Stimulated activated CD4-positive, alpha-beta T cell treated with anti-CD3 and anti-CD28 coated beads, TNF-alpha, amount 100 ng/mL, for 24 hours (primary cell): ENCODE data around the gene THADA.
A peak's percentile ranks its signal among the peaks of the same experiment; 100 is the strongest.

Experiments used
- DNase-seq, 3 experiments: peaks; one replicate each; pipeline ENCODE4 v3.0.0-alpha.2; 2020; ENCODE audit warnings: low read depth in 3 of 3

Gene THADA

DNA sequence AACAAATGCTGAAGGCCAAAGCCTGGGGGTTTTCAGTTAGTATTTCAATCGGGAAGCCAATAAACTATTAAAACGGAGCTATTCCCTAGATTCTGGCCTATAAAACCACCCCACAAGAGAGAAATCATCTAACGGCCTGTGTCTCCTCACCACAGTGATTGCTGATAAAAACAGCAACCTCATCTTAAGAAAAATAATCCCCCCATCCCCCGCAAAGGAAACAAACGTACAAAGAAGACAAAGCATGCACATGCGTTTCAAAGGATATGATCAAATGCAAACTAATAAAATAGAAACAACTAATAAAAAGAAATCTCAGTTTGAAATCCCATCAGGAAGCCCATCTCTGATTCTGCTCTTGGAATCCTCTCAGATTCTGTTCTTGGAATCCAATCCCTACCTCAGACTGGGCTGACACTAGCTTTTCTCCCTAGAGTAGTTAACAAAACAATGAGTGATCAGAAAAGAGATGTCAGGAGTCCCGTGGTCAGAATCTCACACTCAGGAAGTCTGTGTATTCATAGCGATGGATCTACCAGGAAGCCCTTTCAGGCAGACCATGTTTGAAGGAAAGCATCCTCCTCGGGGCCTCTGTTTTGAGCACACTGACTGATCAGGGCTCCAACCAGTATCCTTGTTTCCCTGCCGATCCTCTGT lies 150.7 kb downstream of the THADA start:
- DNase-seq, result no peak

DNA sequence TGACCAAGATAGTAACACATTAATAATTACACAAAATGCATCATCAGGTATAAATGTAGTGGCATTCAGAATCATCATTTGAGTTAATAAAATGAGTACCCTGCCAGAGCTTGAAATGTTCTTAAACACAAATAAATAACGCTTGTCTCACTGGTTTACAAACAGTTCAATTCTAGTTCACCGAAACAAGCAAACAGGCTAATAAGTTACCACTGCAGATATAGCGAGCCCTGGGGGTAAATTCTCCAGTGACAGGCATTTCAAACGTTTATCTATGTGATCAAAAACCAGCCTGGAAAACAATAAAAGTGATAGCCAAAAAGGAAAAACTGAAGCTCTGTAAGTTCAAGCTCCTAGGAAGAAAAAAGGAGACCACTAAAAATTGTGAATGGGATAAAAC lies 152.6 kb downstream of the THADA start:
- DNase-seq, result no peak

DNA sequence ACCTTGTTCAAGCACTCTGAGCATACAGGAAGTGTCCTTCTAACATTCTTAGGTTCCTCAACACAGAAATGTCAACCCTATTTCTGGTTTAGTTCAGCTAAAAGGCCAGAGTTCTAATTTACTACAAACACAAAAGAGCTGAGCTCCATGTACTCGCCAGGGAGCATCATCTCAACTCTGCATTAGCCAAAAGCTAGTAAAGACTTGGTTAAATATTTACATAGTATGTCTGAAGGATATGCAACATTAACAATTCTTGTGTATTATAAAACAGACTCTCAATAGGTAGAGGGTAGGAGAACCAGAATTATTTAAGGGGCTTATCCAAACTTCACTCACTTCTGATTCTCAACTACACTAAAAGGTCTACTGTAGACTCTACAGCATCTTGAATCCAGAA lies 154.6 kb downstream of the THADA start:
- DNase-seq, result no peak

DNA sequence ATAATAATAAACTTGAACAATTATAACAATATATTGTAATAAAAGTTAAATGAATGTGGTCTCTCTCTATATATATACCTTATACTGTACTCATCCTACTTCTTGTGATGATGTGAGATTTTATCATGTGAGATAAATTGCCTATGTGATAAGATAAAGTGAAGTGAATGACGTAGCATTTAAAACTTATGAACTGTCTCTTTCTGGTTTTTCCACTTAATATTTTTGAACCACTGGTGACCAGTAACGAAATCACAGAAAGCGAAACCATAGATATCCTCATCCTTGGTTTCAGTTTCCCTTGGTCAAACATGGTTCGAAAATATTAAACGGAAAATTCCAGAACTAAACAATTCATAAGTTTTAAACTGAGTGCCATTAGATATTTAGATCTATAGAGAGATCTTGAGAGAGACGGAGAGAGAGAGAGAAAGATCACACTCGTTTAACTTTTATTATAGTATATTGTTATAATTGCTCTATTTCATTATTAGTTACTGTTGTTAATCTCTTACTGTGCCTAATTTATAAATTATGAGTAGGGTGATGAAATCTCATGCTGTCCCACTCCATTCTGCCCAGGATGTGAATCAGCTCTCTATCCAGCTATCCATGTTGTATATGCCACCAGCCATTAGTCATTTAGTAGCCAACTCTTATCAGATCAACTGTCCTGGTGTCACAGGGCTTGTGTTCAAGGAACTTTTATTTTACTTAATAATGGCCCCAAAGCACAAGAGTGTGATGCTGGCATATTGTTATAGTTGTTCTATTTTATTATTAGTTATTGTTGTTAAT lies 156.8 kb downstream of the THADA start:
- DNase-seq, result no peak

DNA sequence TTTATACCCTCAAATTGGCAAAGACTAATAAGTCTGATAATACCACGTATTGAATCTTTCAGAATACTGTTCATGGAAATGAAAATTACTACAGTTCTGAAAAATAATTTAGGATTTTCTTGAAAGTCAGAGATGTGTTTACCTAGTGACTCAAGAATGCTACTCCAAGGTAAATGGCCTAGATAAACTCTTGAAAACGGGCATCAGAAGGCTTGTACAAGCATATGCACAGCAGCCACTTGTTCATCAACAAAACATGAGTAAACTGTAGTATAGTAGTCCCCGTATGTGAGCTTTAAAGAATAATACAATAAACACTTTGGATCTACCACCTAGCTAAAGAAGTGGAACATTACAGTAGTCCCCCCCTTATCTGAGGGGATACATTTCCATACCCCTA lies 157.5 kb downstream of the THADA start:
- no peak for DNase-seq

DNA sequence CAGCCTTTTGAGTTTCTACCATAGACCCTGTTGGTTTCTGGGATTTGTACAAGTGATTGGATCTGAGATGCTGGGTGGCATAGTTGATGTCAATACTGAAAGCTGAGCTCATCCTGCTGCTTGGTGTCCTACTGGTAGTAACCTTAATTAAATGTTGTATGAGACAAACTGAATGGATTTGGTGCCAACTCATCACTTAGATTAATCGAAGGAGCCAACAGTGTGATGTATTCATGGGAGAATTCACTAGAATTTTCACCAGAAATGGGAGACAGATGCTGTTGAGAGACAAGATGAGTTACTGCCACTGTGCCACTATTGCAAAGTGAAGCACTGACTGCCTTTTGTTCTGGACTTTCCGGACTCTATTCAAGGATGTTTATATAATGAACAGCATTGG lies 158.5 kb downstream of the THADA start:
- DNase-seq, result no peak

DNA sequence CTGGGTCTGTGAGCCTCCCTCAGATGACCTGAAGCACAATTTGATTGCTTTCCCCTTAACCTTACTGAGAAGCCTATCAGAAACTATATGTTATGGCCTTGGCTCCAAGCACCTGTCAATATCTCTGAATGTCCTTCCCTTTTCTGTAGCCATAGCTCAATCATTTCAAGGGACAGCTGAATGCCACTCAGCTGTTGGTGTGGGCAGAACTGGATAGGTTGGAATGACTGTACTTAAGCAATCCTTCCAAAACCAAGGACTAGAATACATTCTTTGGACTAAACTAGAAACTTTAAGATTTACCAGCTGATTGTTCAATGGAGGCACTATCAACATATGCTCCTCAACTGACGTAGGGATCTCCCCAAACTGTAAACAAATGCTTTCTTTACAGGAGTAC lies 159.4 kb downstream of the THADA start:
- no peak for DNase-seq

DNA sequence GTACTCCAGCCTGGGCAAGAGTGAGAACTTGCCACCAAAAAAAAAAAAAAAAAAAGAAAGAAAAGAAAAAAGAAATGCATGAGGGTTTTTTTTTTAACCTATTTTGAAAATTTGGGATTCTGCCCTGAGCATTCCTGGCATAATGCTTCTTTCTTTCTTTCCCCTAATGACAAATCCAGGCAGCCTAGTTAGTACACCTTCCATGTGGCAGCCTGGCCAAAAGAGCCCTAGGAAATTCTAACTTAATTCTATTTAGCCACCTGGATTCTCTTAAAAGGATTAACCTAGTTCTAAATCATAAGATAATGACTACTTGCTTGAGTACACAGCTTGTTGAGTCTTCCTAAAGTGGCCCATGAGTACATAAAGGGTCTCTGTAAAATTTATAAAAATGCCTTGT lies 160.1 kb downstream of the THADA start:
- DNase-seq, result no peak

DNA sequence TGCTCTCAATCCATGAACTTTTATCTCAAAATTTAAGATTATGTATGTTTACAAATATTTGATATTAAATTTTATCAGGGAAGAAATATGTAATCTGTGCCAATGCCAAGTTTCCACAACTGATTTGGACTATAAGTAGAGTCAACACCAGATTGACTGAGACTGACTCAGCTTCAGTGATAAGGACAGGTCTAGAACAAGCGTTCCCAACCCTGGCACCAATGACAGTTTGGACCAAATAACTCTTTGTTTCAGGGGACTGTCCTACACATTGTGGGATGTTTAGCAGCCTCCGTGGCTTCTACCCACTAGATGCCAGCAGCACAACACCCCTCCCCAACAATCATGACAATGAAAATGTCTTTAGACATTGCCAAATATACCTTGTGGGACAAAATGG lies 165.3 kb downstream of the THADA start:
- no peak for DNase-seq

DNA sequence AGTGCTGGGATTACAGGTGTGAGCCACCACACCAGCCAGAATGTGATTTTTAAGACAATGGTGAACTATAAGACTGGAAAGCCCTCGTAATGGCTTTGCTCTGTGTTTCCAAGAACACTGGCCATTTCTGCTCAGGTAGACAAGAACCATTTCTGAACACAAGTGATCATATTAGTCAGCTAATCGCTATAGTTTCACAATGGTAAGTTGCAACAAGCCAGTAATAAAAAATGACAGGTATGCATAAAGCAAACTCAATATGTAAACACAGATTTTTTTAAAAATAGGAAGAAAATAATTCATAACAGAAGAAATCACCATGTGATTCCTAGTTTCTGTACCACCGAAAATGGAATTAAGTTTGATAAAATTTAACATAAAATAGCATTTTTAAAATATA lies 166.5 kb downstream of the THADA start:
- DNase-seq, result no peak

DNA sequence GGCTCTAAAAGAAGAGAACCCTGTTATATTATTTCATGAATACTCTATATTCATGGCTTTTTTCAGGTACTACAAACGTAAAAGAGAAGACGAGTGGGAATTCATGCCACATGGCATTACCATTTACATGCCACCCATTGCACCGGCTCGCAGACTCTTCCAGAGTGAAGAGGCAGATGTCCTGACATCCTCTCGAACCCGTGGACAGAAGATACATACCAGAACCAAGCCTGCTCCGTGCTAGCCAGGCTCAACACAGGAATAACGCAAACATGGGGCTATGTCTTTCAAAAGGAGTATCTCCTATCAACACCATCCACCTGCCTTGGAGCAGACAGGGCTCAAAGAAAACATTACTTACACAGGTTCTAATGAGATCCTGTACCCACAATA lies 168.8 kb downstream of the THADA start:
- no peak for DNase-seq

DNA sequence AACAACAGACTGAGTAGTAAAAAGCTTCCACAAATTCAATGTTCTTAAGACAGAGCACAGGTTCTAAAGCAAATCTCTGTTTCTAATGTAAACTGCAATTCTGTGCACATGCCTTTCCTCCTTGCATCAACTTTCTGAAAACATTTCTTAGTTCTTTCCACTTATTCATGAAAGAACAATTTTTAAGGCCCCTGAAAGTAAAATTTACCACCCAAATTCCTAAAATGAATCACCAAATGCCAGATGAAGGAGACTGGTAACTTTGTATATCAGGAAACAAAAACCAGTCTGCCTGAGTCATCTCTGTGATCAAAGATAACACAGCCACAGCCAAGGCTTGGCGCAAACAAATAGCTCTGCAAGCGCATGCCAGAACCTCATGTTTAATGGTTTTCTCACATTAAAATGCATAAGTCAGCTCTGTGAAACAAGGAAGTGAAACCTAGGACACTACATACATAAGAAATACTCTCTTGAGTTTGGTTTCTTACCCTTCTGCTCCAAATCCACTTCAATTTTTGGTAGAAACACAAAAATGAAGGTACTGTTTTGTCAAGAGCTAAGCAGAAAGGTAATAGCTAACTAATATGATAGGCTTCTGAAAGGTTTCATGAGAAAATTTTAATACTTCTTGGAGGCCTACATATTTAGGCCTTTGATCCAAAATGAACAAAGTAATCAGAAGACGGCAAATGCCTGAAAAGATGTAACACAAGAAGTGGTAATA lies 169.4 kb downstream of the THADA start:
- peak; percentile 24 to 60 (median 50) for DNase-seq

DNA sequence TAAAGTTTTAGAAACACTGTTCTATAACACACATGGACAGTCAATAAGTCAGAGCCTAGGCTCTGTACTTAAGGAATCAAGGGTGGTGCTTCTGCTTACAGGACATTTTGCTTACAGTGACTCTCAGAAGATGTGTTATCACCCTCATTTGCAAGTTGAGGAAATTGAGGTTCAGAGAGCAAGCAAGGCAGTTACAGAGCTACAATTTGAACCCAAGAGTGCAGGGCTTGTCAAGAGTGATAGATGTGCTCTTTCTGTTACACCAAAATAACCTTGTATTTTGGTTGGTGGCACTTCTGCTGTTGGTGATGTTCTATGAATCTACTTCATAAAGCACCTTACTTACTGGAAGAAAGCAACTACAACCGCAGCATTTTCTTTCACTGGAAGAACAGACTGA lies 170.2 kb downstream of the THADA start:
- DNase-seq, result no peak

DNA sequence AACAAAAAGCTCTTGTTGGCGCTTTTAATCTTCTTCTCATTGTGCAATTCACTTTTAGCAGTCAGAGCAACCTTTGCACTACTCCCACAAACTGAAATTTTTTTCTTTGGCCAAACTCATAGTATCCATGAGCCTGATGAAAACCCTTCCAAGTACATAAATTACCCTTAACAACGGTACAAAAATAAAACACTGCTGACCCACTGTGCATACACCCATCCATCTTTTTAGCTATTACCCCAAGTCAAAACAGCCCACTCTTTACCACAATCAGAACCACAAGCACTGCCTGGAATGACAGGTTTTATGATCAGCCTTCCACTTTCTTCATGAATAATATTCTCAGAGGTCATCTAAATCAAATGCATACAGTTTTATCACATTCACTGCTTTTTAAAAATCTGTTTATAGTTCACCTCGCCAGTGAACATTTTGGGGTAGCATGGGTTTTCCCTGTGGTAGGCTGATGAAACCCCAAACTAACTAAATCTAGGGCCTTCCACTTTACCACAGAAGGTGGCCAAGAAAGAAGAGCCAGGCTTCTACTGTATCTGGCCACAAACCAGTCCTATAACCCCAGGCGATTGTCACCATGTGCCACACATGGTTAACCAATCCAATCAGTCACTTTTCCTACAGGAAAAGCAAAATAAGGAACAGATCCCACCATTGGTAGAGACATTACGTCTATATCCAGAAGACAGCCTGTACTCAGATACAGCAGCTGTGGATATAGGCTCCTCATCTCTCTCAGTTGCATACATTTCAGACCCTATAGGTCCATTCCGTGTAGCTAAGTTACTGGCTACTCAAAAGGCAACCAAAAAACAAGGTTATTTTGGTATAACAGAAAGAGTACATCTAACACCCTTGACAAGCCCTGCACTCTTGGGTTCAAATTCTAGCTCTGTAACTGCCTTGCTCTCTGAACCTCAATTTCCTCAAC lies 171.3 kb downstream of the THADA start:
- DNase-seq, result no peak

DNA sequence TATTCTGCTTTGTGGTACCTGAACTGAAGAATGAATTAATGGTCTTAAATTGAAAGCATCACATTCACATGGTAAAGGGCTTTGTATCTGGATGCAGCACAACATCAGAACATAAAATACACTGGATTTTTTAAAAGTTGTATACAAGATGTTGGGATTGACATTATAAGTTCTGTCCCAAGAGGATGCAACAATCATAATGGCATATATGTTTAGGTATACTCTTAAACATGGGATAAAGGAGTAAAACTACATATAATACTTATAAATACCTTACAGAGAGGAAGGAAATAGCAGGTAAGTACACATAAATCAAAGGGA lies 171.9 kb downstream of the THADA start:
- no peak for DNase-seq

DNA sequence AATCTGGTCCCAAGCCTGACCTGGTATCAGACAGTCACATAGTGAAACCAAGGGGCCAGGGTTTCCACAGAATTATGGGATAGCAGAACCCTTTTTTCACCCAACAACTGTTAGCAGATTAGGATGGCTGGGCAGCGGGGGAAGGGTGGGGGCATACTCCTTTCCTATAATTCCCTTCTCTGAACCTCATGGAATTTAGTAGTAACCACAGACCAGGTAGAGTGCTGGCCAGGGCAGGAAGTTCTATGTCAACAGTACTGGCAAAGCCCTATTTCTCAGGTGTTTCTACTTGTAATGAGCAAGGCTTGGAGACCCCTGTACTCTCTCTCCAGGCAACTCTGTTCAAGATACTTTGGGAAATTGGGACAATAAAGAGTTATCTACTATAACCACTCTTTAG lies 174.6 kb downstream of the THADA start:
- DNase-seq, result no peak

DNA sequence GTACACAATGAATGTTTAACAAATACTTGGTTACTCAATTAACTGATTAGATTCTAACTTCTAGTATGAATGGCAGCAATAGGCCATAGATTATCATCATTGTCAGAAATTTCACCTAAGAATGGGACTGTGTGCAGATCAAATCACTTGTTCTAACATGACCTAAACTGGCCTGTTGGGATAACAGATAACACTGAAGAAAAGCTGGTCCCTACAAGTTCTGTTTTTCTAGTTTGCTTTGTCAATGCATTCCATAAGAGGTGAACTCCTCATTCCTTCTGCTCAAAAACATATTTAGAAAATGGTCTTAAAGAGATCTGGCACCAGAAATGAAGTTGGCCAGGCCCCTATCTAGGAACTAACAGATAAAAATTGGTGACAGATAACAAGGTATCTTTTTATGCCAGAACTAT lies 175.4 kb downstream of the THADA start:
- DNase-seq, result no peak

DNA sequence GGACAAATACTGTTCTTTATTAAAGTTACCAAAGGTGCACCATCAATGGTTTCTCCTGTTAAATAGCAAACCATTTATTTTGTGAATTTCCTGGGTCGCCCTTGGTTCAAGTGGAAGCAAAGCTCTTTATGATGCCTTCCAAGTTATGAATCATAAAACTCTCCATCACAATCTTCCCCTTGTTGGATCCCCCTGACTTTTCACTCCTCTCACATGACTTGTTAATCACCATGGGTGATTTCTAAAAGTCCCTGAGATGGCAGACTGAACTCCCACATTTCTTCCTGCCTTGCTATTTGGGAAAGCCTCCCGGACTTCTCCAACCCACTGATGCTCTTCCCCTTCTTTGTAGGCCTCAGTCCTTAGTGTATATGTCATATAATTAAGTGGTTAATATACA lies 176.0 kb downstream of the THADA start:
- no peak for DNase-seq

DNA sequence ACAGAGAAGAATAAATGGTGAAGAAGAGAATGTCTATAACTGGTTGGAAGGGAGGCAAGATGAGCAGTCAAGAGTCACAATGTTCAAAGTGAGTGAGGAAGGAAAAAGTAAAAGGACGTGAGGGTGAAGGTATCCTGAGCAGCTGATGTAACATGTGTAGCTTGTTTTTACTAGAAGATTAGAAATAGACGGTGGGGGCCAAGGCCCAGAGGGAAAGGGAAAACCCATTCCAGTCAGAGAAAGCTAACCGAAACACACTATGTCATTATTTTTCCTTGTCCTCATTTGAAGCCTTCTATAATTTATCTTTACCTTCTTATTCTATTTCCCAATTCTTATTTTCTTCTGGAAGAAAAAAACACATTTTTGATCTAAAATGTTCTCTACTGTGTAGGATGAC lies 176.6 kb downstream of the THADA start:
- no peak for DNase-seq

DNA sequence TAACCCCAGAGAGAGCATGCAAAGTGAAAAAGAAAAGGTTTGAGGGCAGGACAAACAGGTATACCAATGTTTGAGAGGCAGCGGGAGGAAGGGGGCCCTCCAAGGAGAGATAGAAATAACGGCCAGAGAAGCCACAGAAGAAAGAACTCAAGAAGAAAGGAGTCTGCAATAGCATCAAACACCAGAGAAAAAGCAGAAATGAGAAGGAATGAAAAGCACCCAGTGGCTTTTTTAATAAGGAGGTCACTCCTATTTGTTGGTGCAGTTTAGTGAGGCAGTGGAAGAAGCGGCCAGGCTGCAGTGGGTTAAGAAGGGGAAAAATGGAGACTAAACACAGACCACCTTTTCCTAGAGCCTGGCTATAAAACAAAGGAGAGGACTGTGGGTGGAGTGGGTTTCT lies 177.2 kb downstream of the THADA start:
- no peak for DNase-seq

DNA sequence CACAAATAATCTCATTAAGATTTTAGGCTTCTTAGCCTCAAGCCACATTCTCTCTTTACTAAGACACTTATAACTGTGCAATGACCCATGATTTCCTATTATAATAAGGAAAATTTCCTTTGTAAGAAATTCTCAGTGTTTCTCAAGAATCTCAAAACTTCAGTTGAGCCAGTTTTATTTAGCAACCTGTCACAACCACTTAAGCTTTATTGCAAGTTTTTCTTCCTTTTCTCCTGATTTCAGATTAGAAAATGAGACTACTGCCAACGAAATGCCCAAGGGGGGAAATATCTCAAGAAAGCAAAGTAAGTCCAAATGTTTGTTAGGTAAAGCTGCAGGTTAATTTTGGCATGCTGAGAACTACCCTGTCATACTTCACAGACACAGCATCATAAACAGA lies 178.5 kb downstream of the THADA start:
- no peak for DNase-seq

DNA sequence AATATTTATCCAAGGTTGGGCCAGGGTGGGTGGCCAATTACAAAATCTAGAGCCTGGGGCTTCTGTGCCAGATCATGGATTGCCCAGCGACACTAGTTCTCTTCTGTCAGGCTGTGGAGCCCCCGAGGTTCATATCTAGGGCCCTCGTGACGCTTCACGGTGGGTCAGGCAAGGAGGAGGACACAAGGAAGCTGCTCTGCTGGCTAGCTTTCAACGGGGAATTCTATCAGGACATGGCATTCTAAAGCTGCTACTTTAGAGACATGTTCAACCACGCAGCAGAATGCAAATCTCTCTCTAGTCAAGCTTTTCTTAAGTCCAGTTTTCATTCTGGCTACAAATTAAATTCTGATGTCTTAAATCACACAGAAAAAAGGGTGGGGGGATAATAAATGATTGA lies 180.2 kb downstream of the THADA start:
- no peak for DNase-seq
